WTC11 (cell line): Measurements from ENCODE around the gene SHROOM1.

Experiments used
- AFF4 ChIP-seq: sonication (generic); formaldehyde crosslinking; IDR thresholded peaks from 2 replicates; pipeline ENCODE4 v1.8.1; 2023; ENCODE audit warnings: mild to moderate bottlenecking, missing genetic modification reagents, borderline replicate concordance
- ATF1 ChIP-seq: sonication (generic); formaldehyde crosslinking; IDR thresholded peaks from 2 replicates; pipeline ENCODE4 v1.8.1; 2023; ENCODE audit warnings: mild to moderate bottlenecking, moderate library complexity, missing genetic modification reagents
- CREB1 ChIP-seq: sonication (generic); formaldehyde crosslinking; IDR thresholded peaks from 2 replicates; pipeline ENCODE4 v1.8.0; 2023; ENCODE audit warnings: mild to moderate bottlenecking, missing genetic modification reagents
- IRF2 ChIP-seq: sonication (generic); formaldehyde crosslinking; IDR thresholded peaks from 2 replicates; pipeline ENCODE4 v1.8.0; 2022; ENCODE audit warnings: low read depth, missing genetic modification reagents, borderline replicate concordance
- MXD4 ChIP-seq: fragments of 250-450 bp; sonication (Bioruptor Pico); IDR thresholded peaks from 2 replicates; pipeline ENCODE4 v1.8.0; 2021; ENCODE audit warnings: mild to moderate bottlenecking, moderate library complexity, borderline replicate concordance
- PRRX2 ChIP-seq: fragments of 250-450 bp; sonication (Bioruptor Pico); IDR thresholded peaks from 2 replicates; pipeline ENCODE4 v1.8.0; 2021; ENCODE audit warnings: mild to moderate bottlenecking
- SP1 ChIP-seq: sonication (generic); formaldehyde crosslinking; conservative IDR thresholded peaks from 2 replicates; pipeline ENCODE4 v1.8.1; 2022; ENCODE audit warnings: missing genetic modification reagents
- TCF7 ChIP-seq: sonication (generic); formaldehyde crosslinking; IDR thresholded peaks from 2 replicates; pipeline ENCODE4 v1.8.0; 2022; ENCODE audit warnings: mild to moderate bottlenecking, low read depth, missing genetic modification reagents, moderate library complexity
- TP53 ChIP-seq: sonication (generic); formaldehyde crosslinking; IDR thresholded peaks from 2 replicates; pipeline ENCODE4 v1.8.1; 2023; ENCODE audit warnings: mild to moderate bottlenecking, missing genetic modification reagents
- USF2 ChIP-seq: sonication (generic); formaldehyde crosslinking; IDR thresholded peaks from 2 replicates; pipeline ENCODE4 v1.8.1; 2023; ENCODE audit warnings: mild to moderate bottlenecking, missing genetic modification reagents, moderate library complexity
- ZNF232 ChIP-seq: sonication (generic); formaldehyde crosslinking; IDR thresholded peaks from 2 replicates; pipeline ENCODE4 v1.8.0; 2022; ENCODE audit warnings: mild to moderate bottlenecking, missing genetic modification reagents
- TF ChIP-seq, protein P1 (sequence below): fragments of 200-600 bp; IDR thresholded peaks from 2 replicates; pipeline ENCODE4 v1.8.0; 2022; ENCODE audit warnings: antibody characterized with exemption

DNA sequence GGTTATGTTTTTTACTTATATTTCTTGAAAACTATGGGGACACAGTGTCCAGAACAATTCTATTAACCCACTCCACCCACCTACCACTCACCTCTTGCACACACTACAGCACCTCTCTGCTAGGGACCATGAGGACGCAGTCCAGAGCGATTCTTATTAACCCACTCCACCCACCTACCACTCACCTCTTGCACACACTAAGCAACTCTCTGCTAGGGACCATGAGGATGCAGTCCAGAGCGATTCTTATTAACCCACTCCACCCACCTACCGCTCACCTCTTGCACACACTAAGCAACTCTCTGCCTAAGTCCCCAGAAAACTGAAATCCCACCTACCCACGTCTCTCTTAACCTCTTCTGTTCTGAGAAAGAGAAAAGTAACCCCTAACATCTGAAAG lies 2.2 kb upstream of the SHROOM1 start:
- TF ChIP-seq, protein P1, sequence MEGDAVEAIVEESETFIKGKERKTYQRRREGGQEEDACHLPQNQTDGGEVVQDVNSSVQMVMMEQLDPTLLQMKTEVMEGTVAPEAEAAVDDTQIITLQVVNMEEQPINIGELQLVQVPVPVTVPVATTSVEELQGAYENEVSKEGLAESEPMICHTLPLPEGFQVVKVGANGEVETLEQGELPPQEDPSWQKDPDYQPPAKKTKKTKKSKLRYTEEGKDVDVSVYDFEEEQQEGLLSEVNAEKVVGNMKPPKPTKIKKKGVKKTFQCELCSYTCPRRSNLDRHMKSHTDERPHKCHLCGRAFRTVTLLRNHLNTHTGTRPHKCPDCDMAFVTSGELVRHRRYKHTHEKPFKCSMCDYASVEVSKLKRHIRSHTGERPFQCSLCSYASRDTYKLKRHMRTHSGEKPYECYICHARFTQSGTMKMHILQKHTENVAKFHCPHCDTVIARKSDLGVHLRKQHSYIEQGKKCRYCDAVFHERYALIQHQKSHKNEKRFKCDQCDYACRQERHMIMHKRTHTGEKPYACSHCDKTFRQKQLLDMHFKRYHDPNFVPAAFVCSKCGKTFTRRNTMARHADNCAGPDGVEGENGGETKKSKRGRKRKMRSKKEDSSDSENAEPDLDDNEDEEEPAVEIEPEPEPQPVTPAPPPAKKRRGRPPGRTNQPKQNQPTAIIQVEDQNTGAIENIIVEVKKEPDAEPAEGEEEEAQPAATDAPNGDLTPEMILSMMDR = no peak
- no peak for TF ChIP-seq MXD4 (CRISPR knock-in tag)
- TF ChIP-seq ATF1 (CRISPR knock-in tag) = no peak
- TF ChIP-seq USF2 (CRISPR knock-in tag) = no peak
- TF ChIP-seq PRRX2 = no peak
- no peak for TF ChIP-seq SP1 (CRISPR knock-in tag)
- no peak for TF ChIP-seq AFF4 (CRISPR knock-in tag)
- TF ChIP-seq TP53 (CRISPR knock-in tag) = no peak
- TF ChIP-seq ZNF232 (CRISPR knock-in tag) = no peak
- TF ChIP-seq IRF2 (CRISPR knock-in tag) = no peak
- TF ChIP-seq CREB1 (CRISPR knock-in tag) = no peak
- no peak for TF ChIP-seq TCF7 (CRISPR knock-in tag)
